ENCODE results near the gene CACNA2D4.

Gene CACNA2D4

DNA sequence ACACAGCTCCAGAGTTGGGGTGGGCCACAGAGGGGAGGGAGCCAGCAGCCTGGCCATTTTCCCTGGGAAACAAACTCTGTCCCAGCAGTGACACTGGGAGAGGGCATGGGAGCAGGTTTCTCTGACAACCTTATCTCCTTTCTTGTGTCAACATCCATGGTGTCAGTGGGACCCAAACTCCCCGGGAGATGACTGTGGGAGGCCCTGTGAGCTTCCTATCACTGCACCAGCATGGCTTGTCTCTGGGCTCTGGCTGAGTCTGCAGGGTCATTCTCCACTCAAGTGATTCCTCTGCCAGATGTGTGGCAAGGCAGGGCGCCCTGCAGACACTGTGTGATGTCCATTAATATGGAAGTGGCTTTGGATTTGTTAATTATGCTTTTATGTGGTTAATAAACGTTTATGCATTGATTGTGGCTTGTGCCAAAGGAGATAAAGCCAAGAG is 88.0 kb downstream of the CACNA2D4 start:
- POLR2A ChIA-PET = no interaction called here
- CTCF ChIA-PET = interaction anchor here (1.0 kb wide), 1 partner anchor 40 kb away, joined by 3 read pairs; no protein-coding TSS in a partner anchor
- TF ChIP-seq, protein P1, sequence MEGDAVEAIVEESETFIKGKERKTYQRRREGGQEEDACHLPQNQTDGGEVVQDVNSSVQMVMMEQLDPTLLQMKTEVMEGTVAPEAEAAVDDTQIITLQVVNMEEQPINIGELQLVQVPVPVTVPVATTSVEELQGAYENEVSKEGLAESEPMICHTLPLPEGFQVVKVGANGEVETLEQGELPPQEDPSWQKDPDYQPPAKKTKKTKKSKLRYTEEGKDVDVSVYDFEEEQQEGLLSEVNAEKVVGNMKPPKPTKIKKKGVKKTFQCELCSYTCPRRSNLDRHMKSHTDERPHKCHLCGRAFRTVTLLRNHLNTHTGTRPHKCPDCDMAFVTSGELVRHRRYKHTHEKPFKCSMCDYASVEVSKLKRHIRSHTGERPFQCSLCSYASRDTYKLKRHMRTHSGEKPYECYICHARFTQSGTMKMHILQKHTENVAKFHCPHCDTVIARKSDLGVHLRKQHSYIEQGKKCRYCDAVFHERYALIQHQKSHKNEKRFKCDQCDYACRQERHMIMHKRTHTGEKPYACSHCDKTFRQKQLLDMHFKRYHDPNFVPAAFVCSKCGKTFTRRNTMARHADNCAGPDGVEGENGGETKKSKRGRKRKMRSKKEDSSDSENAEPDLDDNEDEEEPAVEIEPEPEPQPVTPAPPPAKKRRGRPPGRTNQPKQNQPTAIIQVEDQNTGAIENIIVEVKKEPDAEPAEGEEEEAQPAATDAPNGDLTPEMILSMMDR (IDR thresholded peaks at IDR 0.05; ENCODE audit: control extremely low read depth, extremely low read depth, low read depth, missing control alignments) = no peak
- DNase-seq (ENCODE audit: extremely low spot score) = no peak

DNA sequence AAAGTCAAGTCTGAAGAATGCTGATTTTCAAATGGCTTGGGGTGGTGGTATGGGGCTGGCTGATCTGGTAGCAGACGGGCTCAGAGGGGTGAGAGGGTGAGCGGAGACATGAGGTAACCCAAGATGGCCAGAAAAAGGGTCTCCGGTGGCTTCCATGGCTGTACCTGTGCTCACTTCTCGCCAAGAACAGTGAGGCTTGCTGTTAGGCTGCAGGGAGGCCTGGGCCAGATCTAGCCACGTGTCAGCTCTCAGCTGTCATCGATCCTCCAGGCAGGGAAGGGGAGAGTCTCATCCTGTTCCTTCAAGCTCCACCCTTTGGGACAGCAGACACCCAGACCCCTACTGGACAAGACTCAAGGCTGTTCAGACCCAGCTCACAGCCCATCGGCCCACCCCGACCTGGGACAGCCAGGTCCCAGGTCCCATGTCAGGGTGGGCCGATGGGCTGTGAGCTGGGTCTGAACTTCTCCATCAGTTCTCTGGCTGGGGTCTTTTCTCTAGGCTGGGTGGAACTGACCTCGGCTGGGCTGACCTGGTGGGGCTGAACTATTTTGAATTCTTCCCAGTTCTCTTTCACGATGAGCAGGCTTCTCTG is 89.0 kb downstream of the CACNA2D4 start:
- POLR2A ChIA-PET = no interaction called here
- TF ChIP-seq, protein P1 (IDR thresholded peaks at IDR 0.05; ENCODE audit: control extremely low read depth, extremely low read depth, low read depth, missing control alignments) = no peak
- CTCF ChIA-PET = interaction anchor here (1.1 to 1.4 kb wide), 2 partner anchors 15 to 60 kb away, joined by 3 read pairs; no protein-coding TSS in a partner anchor
- DNase-seq (ENCODE audit: extremely low spot score) = no peak

DNA sequence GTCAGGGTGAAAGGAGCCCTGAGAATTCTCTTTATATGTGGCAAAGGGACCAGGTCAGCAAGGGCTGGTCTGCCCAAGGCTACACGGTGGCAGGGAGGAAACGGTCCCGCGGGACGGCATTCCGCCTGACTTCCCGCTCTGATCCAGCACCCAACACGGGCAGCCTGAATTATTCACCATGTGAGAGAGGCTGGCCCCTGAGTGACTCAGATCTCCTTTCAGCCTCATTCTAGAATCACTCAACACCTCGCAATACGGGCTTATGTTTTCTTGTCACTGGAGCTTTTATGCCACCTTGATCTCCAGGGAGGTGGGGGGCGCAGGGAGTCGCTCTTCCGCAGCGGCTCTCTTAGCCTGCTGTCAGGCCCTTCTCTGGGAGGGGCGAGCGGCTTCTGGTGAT is 89.6 kb downstream of the CACNA2D4 start:
- ChIA-PET CTCF (interaction anchor here (1.1 to 1.4 kb wide), 2 partner anchors 15 to 61 kb away, joined by 3 read pairs; no protein-coding TSS in a partner anchor), POLR2A (no interaction called here)
- DNase-seq (ENCODE audit: extremely low spot score) = no peak
- TF ChIP-seq, protein P1 (IDR thresholded peaks at IDR 0.05; ENCODE audit: control extremely low read depth, extremely low read depth, low read depth, missing control alignments) = no peak

DNA sequence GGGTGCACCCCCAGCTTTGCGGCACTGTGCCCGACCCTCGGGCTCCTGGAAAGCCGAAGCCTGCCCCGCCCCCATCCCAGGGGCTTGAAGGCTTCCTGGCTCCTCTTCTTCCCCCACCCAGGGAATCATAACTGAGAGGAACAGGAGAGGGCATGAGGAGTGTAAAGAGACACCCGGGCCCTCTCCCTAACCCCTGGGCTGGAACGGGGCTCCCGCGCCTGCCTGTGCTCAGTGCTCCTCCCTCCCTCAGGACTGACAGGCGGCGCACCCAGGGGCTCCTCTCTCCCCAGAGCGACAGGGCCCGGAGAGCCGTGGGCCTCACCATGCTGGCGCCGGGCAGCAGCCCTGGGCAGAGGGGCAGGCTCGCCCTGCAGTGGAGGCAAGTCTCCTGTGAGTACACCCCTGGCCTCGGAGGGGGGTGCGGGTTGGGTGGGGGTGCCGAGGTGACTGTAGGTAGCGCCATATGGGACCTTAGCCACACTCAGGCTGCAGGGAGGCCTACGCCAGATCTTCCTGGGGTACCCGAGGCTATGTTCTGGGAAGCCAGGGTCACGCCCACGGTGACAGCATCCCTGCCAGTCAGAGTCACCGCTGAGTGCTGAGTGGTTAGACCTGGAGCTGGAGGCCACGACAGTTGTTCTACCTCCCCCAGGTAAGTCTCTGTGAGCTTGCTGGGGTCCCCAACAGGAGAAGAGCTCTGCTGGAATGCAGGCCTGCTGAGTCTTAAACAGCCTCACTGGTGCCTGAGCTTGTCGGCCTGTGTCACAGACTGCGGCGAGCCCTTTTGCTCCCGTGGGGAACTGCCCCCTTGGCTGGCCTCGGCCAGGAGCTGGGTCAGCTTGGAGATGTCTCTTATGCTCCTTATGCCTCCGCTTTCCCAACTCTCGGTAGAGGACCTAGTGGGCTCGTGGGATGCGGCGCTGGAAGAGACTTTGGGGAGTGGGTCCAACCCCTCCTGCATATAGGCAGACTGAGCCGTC is 90.3 kb downstream of the CACNA2D4 start:
- POLR2A ChIA-PET = no interaction called here
- CTCF ChIA-PET = interaction anchor here (1.1 to 1.4 kb wide), 2 partner anchors 14 to 61 kb away, joined by 3 read pairs; no protein-coding TSS in a partner anchor
- TF ChIP-seq, protein P1 (IDR thresholded peaks at IDR 0.05; ENCODE audit: control extremely low read depth, extremely low read depth, low read depth, missing control alignments) = no peak
- no peak for DNase-seq (ENCODE audit: extremely low spot score)

DNA sequence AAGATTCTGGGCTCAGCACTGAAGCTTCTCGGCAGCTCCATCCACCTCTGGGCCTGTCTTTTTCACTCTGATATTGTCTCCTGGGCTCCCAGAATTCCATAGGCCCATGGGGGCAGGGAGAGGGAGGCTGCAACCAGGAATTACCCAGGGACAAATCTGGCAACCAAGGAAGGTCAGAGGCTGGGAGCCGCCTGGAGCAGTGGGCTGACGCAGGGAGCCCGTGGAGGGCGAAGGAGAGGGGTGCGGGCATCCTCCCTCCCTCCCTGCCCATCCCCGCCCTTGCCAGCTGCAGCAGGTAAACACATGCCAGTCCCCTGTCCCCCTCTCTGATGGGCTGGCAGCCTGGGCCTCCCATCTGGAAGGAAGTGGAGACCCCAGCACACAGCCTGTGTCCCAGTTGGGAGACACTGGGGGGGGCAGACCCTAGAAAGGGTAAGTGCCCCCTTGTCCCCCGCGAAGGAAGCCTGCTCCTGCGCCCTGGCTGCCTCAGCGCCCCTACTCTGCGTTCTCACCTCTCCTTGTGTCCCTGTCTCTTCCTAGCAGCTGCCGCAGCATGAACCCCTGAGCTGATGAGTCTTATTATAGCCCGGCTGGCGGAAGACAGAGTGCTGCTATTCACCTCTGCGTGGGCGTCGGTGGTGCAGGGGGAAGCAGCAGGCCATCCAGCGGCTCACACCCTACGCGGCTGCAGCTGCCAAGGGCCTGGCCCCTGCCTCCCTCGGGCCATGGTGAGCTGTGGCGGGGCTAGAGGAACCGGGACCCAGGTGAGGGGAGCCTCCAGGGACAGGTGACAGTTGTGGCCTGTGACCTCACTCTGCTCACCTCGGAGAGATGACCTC is 91.4 kb downstream of the CACNA2D4 start:
- POLR2A ChIA-PET = no interaction called here
- TF ChIP-seq, protein P1 (IDR thresholded peaks at IDR 0.05; ENCODE audit: control extremely low read depth, extremely low read depth, low read depth, missing control alignments) = no peak
- CTCF ChIA-PET = no interaction called here
- DNase-seq (ENCODE audit: extremely low spot score) = no peak

DNA sequence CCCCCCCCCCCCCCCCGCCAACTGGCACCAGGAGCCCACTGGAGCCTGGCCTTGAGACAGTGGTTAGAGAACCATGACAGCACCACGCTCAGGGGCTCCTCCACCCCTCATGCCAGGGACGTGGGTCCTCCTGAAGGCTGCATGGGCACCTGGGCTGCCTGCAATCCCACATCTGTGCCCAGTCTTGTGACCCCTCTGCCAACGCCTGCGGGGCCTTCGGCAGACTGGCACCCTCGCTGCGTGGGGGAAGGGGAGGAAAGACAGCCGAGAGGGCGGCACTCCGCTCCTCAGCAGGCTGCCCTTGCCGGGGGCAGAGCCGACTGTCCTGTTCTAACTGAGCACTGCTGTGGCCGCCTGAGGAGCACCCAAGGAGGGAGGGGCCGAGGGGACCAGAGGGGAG is 92.1 kb downstream of the CACNA2D4 start:
- DNase-seq (ENCODE audit: extremely low spot score) = no peak
- ChIA-PET POLR2A (no interaction called here), CTCF (no interaction called here)
- TF ChIP-seq, protein P1 (IDR thresholded peaks at IDR 0.05; ENCODE audit: control extremely low read depth, extremely low read depth, low read depth, missing control alignments) = no peak
